Parathyroid adenoma (tissue), 2 donors: ENCODE measurements around the gene ACBD6.

Source experiments
- H2AFZ ChIP-seq: fragments of 300-600 bp; sonication (generic); one replicate; pipeline ENCODE4 v1.7.0; 2017; ENCODE audit warnings: antibody characterized with exemption, mild to moderate bottlenecking
- H3K27ac ChIP-seq: fragments of 300-600 bp; sonication (generic); one replicate; pipeline ENCODE4 v1.7.0; 2017
- H3K27me3 ChIP-seq: fragments of 300-600 bp; sonication (generic); one replicate; pipeline ENCODE4 v1.7.0; 2017; ENCODE audit warnings: low read length; ENCODE audit not compliant: control insufficient read depth, insufficient read depth
- H3K36me3 ChIP-seq: fragments of 300-600 bp; sonication (generic); one replicate; pipeline ENCODE4 v1.7.0; 2017; ENCODE audit warnings: low read length; ENCODE audit not compliant: control insufficient read depth, insufficient read depth
- H3K4me1 ChIP-seq: fragments of 300-600 bp; sonication (generic); one replicate; pipeline ENCODE4 v1.7.0; 2017; ENCODE audit warnings: control low read depth
- H3K4me2 ChIP-seq: fragments of 300-600 bp; sonication (generic); one replicate; pipeline ENCODE4 v1.7.0; 2017; ENCODE audit warnings: low read length
- H3K4me3 ChIP-seq: fragments of 300-600 bp; sonication (generic); one replicate; pipeline ENCODE4 v1.7.0; 2017; ENCODE audit warnings: low read depth, low read length
- H3K79me2 ChIP-seq: fragments of 300-600 bp; sonication (generic); one replicate; pipeline ENCODE4 v1.7.0; 2017; ENCODE audit warnings: control low read depth
- H3K9ac ChIP-seq: fragments of 300-600 bp; sonication (generic); one replicate; pipeline ENCODE4 v1.7.0; 2017; ENCODE audit warnings: mild to moderate bottlenecking
- H3K9me3 ChIP-seq: fragments of 300-600 bp; sonication (generic); one replicate; pipeline ENCODE4 v1.7.0; 2017; ENCODE audit warnings: low read length; ENCODE audit not compliant: control insufficient read depth
- CTCF ChIP-seq: fragments of 300-600 bp; sonication (generic); IDR thresholded peaks from one replicate; pipeline ENCODE4 v1.7.0; 2017; ENCODE audit warnings: antibody characterized with exemption, mild to moderate bottlenecking
- donor health status: primary hyperparathyroidism.

Gene ACBD6

GRCh38 chr1:180256341-180257027, 245.9 kb downstream of the ACBD6 start:
- H3K27ac ChIP-seq = no peak overlapping the region
- TF ChIP-seq CTCF = no peak
- H3K4me2 ChIP-seq = no peak overlapping the region
- H3K79me2 ChIP-seq = no peaks in the 10 kb centered on the region
- H3K9ac ChIP-seq = no peak overlapping the region
- H3K27me3 ChIP-seq = no peaks in the 10 kb centered on the region
- H2AFZ ChIP-seq = no peak overlapping the region
- H3K36me3 ChIP-seq = no peaks in the 10 kb centered on the region
- H3K4me1 ChIP-seq = no peaks in the 10 kb centered on the region
- H3K9me3 ChIP-seq = no peaks in the 10 kb centered on the region
- H3K4me3 ChIP-seq = no peak overlapping the region

GRCh38 chr1:180255536-180256340, 246.6 kb downstream of the ACBD6 start:
- no peak overlapping the region for H2AFZ ChIP-seq
- no peak overlapping the region for H3K27ac ChIP-seq
- H3K9ac ChIP-seq = no peak overlapping the region
- H3K9me3 ChIP-seq = no peaks in the 10 kb centered on the region
- no peak overlapping the region for H3K4me2 ChIP-seq
- no peak overlapping the region for H3K4me3 ChIP-seq
- H3K36me3 ChIP-seq = no peaks in the 10 kb centered on the region
- H3K4me1 ChIP-seq = no peaks in the 10 kb centered on the region
- TF ChIP-seq CTCF = no peak
- H3K79me2 ChIP-seq = no peaks in the 10 kb centered on the region
- no peaks in the 10 kb centered on the region for H3K27me3 ChIP-seq

GRCh38 chr1:180254854-180255253, 247.5 kb downstream of the ACBD6 start:
- no peak overlapping the region for H3K9ac ChIP-seq
- no peak overlapping the region for H3K27ac ChIP-seq
- no peaks in the 10 kb centered on the region for H3K36me3 ChIP-seq
- no peaks in the 10 kb centered on the region for H3K27me3 ChIP-seq
- no peaks in the 10 kb centered on the region for H3K9me3 ChIP-seq
- H3K4me2 ChIP-seq = no peak overlapping the region
- no peak overlapping the region for H3K4me3 ChIP-seq
- H3K4me1 ChIP-seq = no peaks in the 10 kb centered on the region
- H3K79me2 ChIP-seq = no peaks in the 10 kb centered on the region
- no peak overlapping the region for H2AFZ ChIP-seq
- no peak for TF ChIP-seq CTCF

- H3K79me2 ChIP-seq = no peaks in the 10 kb centered on the region
Measured at GRCh38 chr1:180254496-180254819, 247.9 kb downstream of the ACBD6 start.

More at GRCh38 chr1:180254496-180254819, 247.9 kb downstream of the ACBD6 start:
- Histone ChIP-seq H3K4me3 (no peak overlapping the region), H3K27ac (no peak overlapping the region), H3K4me2 (no peak overlapping the region), H2AFZ (no peak overlapping the region), H3K4me1 (no peaks in the 10 kb centered on the region), H3K36me3 (no peaks in the 10 kb centered on the region), H3K9me3 (no peaks in the 10 kb centered on the region), H3K9ac (no peak overlapping the region), H3K27me3 (no peaks in the 10 kb centered on the region)
- TF ChIP-seq CTCF = no peak
